ENCODE measurements around the gene PRG3.
A peak's percentile ranks its signal among the peaks of the same experiment; 100 is the strongest.

The PRG3 gene

GRCh38 chr11:57380975-57381374, at the start of gene PRG3:
PRG3 (minus strand) TSS chr11:57381150; CDS start chr11:57380708, 442 bp downstream.
- no peak for DNase-seq

GRCh38 chr11:57429946-57430345, 49.0 kb upstream of the PRG3 start:
- no peak for DNase-seq

- DNase-seq = no peak
These were observed 47.7 kb upstream of the PRG3 start for GRCh38 chr11:57428643-57429042.

- no peak for DNase-seq
These were observed 46.8 kb upstream of the PRG3 start for GRCh38 chr11:57427727-57428082.

GRCh38 chr11:57426929-57427726, 46.2 kb upstream of the PRG3 start, which contains the start of gene SLC43A3:
SLC43A3 (minus strand) TSS chr11:57427121; CDS start chr11:57426172, 949 bp downstream.
- DNase-seq = peak; percentile 94

GRCh38 chr11:57426439-57426928, 45.5 kb upstream of the PRG3 start:
- peak; percentile 57 for DNase-seq

GRCh38 chr11:57425565-57426438, 44.9 kb upstream of the PRG3 start:
- DNase-seq = peak; percentile 48

GRCh38 chr11:57424792-57425564, 44.0 kb upstream of the PRG3 start:
- DNase-seq = peak; percentile 99

GRCh38 chr11:57424137-57424791, 43.3 kb upstream of the PRG3 start:
- no peak for DNase-seq

GRCh38 chr11:57422669-57423068, 41.7 kb upstream of the PRG3 start:
- no peak for DNase-seq

GRCh38 chr11:57421805-57422204, 40.9 kb upstream of the PRG3 start:
- DNase-seq = no peak

GRCh38 chr11:57421066-57421465, 40.1 kb upstream of the PRG3 start:
- DNase-seq = no peak

- no peak for DNase-seq
These were observed 38.2 kb upstream of the PRG3 start for GRCh38 chr11:57419146-57419545.

GRCh38 chr11:57418131-57418530, 37.2 kb upstream of the PRG3 start:
- DNase-seq = no peak

- DNase-seq = no peak
These were observed 36.1 kb upstream of the PRG3 start for GRCh38 chr11:57417056-57417455.

- no peak for DNase-seq
These were observed 35.5 kb upstream of the PRG3 start for GRCh38 chr11:57416436-57416835.

- no peak for DNase-seq
These were observed 33.8 kb upstream of the PRG3 start for GRCh38 chr11:57414612-57415212.

- DNase-seq = no peak
These were observed 32.7 kb upstream of the PRG3 start for GRCh38 chr11:57413681-57414080.

- DNase-seq = no peak
These were observed 29.3 kb upstream of the PRG3 start for GRCh38 chr11:57410287-57410686.

GRCh38 chr11:57409321-57410100, 28.6 kb upstream of the PRG3 start:
- DNase-seq = no peak

GRCh38 chr11:57408771-57409170, 27.8 kb upstream of the PRG3 start:
- DNase-seq = no peak
